BLaER1 treated with 17β-estradiol and CSF1 and Interleukin-3, amounts not matched to agents 10 nM and 100 nM (cell line): ENCODE data around the gene PRIMA1.

Source experiments
- H3K27ac ChIP-seq, 11 experiments: shearing (Covaris generic); formaldehyde crosslinking; 2 replicates each; pipeline ENCODE4 v1.8.1; 2022
- H3K27me3 ChIP-seq, 11 experiments: shearing (Covaris generic); formaldehyde crosslinking; 2 replicates each; pipeline ENCODE4 v1.8.1; 2022
- H3K36me3 ChIP-seq, 11 experiments: shearing (Covaris generic); formaldehyde crosslinking; 2 replicates each; pipeline ENCODE4 v1.8.1; 2022
- H3K4me1 ChIP-seq, 10 experiments: shearing (Covaris generic); formaldehyde crosslinking; 2 replicates each; pipeline ENCODE4 v1.8.1; 2022
- H3K4me2 ChIP-seq, 11 experiments: shearing (Covaris generic); formaldehyde crosslinking; 2 replicates each; pipeline ENCODE4 v1.8.1; 2022
- H3K4me3 ChIP-seq, 10 experiments: shearing (Covaris generic); formaldehyde crosslinking; 2 replicates each; pipeline ENCODE4 v1.8.1; 2022
- H3K9ac ChIP-seq, 11 experiments: shearing (Covaris generic); formaldehyde crosslinking; 2 replicates each; pipeline ENCODE4 v1.8.1; 2022
- H3K9me3 ChIP-seq, 11 experiments: shearing (Covaris generic); formaldehyde crosslinking; replicated peaks in 1 of 11; 2 replicates each; pipeline ENCODE4 v1.8.1; 2022
- H4K20me1 ChIP-seq, 11 experiments: shearing (Covaris generic); formaldehyde crosslinking; 2 replicates each; pipeline ENCODE4 v1.8.1; 2022
- Cebpa-rat ChIP-seq, 11 experiments: shearing (Covaris generic); IDR thresholded peaks; 2 replicates each; pipeline ENCODE4 v1.8.1; 2022

The PRIMA1 gene

DNA sequence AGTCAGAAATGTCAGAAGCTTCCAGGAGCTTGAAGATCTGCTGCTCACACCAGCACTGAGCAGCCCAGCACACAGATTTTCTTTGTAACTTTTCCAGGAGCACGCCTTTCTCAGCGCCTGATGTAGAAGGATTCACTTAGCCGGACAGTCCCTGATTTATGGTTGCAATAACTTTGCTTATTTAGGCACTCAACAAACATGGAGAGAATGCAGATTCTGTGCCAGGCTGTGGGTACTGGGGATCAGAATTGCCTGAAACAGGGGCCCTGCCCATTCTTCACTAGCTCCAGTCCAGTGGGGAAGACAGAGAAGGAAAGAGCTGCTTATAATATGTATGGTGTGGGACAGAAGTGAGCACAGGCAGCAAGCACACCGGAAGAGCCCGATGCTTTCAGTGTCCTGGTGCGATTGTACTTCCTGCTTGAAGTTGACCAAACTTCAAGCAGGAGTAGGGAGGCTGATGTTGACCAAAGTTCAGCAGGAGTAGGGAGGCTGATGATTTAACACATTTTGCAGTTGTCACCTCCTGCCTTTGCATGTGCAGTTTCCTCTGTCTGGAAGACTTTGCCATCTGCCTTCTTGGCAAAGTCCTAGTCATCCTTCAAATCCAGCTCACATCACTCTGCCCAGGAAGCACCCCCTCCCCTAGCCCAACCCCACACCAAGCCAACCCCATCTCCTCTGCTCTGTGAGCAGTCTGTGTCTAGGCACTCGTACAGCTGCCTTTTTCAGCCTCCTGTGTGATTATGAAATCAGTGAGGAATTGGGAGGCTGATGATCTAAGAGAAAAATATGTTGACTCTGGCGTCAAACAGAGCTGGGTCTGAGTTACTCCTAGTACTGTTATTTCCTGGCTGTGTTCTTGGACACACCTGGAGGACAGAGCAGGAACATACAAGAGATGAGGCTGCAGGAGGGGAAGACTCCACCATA lies 12.0 kb upstream of the PRIMA1 start:
- no peaks in the 10 kb centered on the region for H3K27me3 ChIP-seq
- no peak overlapping the region for H3K4me2 ChIP-seq
- no peak overlapping the region for H3K27ac ChIP-seq
- H3K36me3 ChIP-seq = no peaks in the 10 kb centered on the region
- no peaks in the 10 kb centered on the region for H4K20me1 ChIP-seq
- peaks cover 0 to 5% (median 0%) of the 10 kb centered on the region in 11 experiments; a peak in 3 of 22 replicates for H3K9me3 ChIP-seq
- H3K9ac ChIP-seq = no peak overlapping the region
- H3K4me1 ChIP-seq = no peaks in the 10 kb centered on the region
- H3K4me3 ChIP-seq = no peak overlapping the region
- no peak for TF ChIP-seq Cebpa-rat (IDR thresholded peaks at IDR 0.05)

DNA sequence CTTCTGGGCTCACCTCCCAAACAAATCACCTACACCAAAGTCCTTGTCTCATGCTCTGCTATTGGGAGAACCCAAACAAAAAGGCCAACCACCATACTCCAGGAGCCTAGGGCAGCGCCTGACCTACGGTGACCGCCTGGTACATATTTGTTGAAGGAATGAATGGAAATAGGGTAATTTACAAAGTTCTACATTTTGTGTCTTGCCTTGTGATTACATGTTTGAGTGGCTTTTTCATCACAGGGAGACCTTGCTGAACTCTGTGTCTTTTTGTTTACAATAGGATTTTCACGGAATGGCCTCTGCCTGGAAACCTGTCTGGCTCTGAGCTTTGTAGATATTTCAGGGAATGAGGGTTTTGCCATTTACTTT lies 11.3 kb upstream of the PRIMA1 start:
- TF ChIP-seq Cebpa-rat (IDR thresholded peaks at IDR 0.05) = no peak
- Histone ChIP-seq H4K20me1 (no peaks in the 10 kb centered on the region), H3K27ac (no peak overlapping the region), H3K4me3 (no peak overlapping the region), H3K9ac (no peak overlapping the region), H3K4me1 (no peaks in the 10 kb centered on the region), H3K27me3 (no peaks in the 10 kb centered on the region), H3K36me3 (no peaks in the 10 kb centered on the region), H3K4me2 (no peak overlapping the region), H3K9me3 (peaks cover 0 to 1% (median 0%) of the 10 kb centered on the region in 11 experiments; a peak in 3 of 22 replicates)

DNA sequence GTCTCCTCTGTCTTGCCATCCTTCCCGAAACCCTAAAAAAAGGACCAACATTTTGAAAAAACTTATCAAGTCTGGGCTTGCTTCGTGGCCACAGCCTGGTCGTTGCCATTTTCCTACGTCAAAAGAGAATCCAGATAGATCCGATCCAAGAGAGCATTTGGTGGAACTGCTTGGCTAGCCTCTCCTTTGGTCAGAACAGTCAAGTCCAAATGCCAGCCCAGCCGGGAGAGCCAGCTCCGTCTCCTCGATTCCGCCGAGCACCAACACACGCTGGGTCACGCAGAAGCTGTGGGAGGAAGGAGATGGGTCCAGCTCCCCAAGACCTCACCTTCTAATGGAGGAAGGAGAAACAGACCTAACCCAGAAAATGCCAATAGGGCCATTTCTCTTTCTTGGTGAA lies 9.3 kb upstream of the PRIMA1 start:
- no peaks in the 10 kb centered on the region for H3K27me3 ChIP-seq
- H3K9me3 ChIP-seq = no peaks in the 10 kb centered on the region; a peak in 1 of 22 replicates
- TF ChIP-seq Cebpa-rat (IDR thresholded peaks at IDR 0.05) = no peak
- no peak overlapping the region for H3K4me2 ChIP-seq
- no peaks in the 10 kb centered on the region for H3K4me1 ChIP-seq
- H3K4me3 ChIP-seq = no peak overlapping the region
- H3K27ac ChIP-seq = no peak overlapping the region
- H3K9ac ChIP-seq = no peak overlapping the region
- no peaks in the 10 kb centered on the region for H4K20me1 ChIP-seq
- H3K36me3 ChIP-seq = no peaks in the 10 kb centered on the region

DNA sequence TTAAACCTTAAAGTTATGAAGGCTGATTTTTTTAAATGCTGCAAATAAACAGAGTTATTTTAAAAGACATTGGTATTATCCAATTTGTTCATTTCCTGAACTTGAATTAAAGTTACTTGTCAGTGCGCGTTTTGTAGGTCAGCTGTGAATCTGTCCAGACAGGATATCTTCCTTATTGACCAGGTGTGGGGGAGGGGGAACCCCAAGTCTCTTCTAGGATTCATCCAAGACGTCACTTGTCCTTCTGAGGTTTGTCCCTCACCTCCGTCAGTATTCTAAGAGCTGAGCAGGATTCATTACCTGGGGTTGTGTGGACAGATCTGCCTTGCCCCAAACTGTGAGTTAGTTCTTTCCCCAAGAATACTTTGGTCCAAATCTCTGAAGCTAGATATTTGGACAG lies 8.8 kb upstream of the PRIMA1 start:
- no peaks in the 10 kb centered on the region for H3K4me1 ChIP-seq
- no peaks in the 10 kb centered on the region for H4K20me1 ChIP-seq
- no peak overlapping the region for H3K4me2 ChIP-seq
- no peak for TF ChIP-seq Cebpa-rat (IDR thresholded peaks at IDR 0.05)
- H3K36me3 ChIP-seq = no peaks in the 10 kb centered on the region
- no peaks in the 10 kb centered on the region; a peak in 1 of 22 replicates for H3K9me3 ChIP-seq
- no peak overlapping the region for H3K4me3 ChIP-seq
- H3K27ac ChIP-seq = no peak overlapping the region
- H3K27me3 ChIP-seq = no peaks in the 10 kb centered on the region
- no peak overlapping the region for H3K9ac ChIP-seq

DNA sequence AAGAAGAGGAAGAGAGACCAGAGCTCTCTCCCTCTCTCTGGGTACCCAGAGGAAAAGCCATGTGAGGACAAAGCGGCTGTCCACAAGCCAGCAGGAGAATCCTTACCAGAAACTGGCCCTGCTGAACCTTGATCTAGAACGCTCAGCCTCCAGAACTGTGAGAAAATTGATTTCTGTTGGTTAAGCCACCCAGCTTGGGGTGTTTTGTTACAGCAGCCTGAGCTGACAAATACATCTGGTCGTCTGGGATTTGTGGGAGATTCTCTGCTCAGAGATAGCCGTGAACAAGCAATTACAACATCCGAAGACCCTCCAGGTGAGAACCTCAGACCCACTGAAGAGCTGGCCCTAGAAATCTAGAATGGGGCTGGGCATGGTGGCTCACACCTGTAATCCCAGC lies 6.5 kb upstream of the PRIMA1 start:
- Histone ChIP-seq H3K27me3 (peaks cover 6 to 15% (median 11%) of the 10 kb centered on the region in 11 experiments), H3K4me3 (no peak overlapping the region), H3K9ac (no peak overlapping the region), H3K4me1 (peaks cover 0 to 7% (median 0%) of the 10 kb centered on the region in 10 experiments; a peak in 3 of 20 replicates), H4K20me1 (no peaks in the 10 kb centered on the region), H3K9me3 (no peaks in the 10 kb centered on the region), H3K36me3 (no peaks in the 10 kb centered on the region), H3K27ac (no peak overlapping the region), H3K4me2 (no peak overlapping the region)
- TF ChIP-seq Cebpa-rat (IDR thresholded peaks at IDR 0.05) = no peak

DNA sequence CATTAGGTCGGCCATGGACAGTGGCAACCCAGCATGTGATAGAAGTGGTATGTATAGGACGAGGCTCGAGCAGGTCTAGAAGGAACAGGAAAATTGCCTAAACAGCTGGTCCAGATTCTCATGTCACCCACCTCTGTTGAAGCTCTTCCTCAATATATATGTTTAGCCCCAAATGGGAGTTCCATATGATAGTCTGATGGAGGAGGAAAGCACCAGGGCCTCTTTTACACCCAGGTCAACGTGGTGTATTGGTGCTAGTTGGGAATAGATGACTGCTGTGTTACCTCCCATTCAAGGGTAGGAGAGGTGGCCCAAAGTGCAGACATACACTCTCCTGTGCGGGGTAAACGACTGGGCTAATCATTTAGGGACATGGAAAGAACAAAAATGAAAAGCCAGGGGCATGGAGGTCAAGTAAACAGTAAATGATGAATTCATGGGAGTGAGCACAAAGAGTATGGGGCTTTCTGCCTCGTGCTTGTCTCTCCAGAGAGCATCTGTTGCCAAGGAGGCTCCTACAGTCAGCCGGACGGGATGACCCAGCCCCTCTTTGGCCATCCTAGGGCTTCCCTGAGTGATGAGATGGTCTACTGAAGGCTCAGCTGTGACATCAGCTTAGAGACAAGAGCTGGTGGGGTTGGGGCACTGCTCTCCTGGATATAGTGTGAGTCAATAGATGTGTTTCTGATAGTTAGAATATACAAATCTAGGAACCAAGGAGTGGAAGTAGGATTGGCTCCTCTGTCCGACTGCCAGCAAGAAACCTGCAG lies 5.5 kb upstream of the PRIMA1 start:
- Histone ChIP-seq H3K9ac (no peak overlapping the region), H3K9me3 (peaks cover 0 to 8% (median 1%) of the 10 kb centered on the region in 11 experiments; a peak in 9 of 22 replicates), H3K4me3 (no peak overlapping the region), H3K27ac (no peak overlapping the region), H3K27me3 (peaks cover 16 to 26% (median 21%) of the 10 kb centered on the region in 11 experiments), H4K20me1 (peaks cover 0 to 4% (median 0%) of the 10 kb centered on the region in 11 experiments; a peak in 3 of 22 replicates), H3K4me1 (peaks cover 0 to 8% (median 0%) of the 10 kb centered on the region in 10 experiments; a peak in 4 of 20 replicates), H3K4me2 (no peak overlapping the region), H3K36me3 (no peaks in the 10 kb centered on the region)
- no peak for TF ChIP-seq Cebpa-rat (IDR thresholded peaks at IDR 0.05)

DNA sequence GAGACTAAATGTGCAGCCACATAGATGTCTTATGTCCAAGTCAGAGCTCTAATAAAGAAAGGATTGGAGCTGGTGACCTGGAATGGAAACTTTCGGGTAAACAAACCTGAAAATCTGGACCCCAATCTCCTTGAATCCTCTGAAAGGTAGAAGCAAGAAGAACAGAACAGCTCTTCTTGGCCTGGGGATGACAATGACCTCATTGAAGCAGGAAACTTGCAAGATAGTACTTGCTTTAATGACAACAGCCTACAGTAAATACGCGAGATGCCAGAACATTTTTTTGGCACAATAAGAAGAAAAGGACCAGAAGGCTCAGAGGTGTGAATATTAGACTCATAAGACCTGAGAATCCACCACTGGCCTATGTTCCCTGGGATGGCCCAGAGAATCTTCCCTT lies 4.1 kb upstream of the PRIMA1 start:
- no peak overlapping the region for H3K27ac ChIP-seq
- TF ChIP-seq Cebpa-rat (IDR thresholded peaks at IDR 0.05) = no peak
- no peak overlapping the region for H3K9ac ChIP-seq
- no peak overlapping the region for H3K4me2 ChIP-seq
- H3K4me1 ChIP-seq = peaks cover 0 to 13% (median 0%) of the 10 kb centered on the region in 10 experiments; a peak in 4 of 20 replicates
- peaks cover 29 to 39% (median 35%) of the 10 kb centered on the region in 11 experiments for H3K27me3 ChIP-seq
- peaks cover 0 to 18% (median 0%) of the 10 kb centered on the region in 11 experiments; a peak in 5 of 22 replicates for H4K20me1 ChIP-seq
- no peak overlapping the region for H3K4me3 ChIP-seq
- peaks cover 0 to 17% (median 11%) of the 10 kb centered on the region in 11 experiments; a peak in 13 of 22 replicates for H3K9me3 ChIP-seq
- no peaks in the 10 kb centered on the region for H3K36me3 ChIP-seq

DNA sequence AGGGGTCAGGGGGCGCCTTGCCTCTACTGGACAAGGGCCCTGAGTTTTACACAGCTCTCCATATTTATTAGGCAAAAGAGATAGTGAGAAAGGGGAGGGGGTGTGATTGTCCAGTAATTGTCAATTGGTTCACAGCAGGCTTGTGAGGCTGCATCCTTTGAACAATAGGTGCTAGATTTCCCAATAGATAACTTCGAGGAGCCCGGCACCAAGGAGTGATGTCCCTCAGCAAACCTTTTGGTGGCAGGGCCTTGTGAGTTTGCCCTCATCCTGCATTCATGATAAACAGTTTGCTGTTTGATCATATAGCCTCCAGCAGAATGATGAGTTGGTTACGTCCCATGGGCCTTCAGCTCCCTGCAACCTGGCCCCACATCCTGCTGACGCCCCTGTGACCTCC lies 2.7 kb upstream of the PRIMA1 start:
- Histone ChIP-seq H3K36me3 (no peaks in the 10 kb centered on the region), H3K4me2 (no peak overlapping the region), H3K9me3 (peaks cover 0 to 17% (median 11%) of the 10 kb centered on the region in 11 experiments; a peak in 13 of 22 replicates), H3K4me1 (peaks cover 0 to 13% (median 0%) of the 10 kb centered on the region in 10 experiments; a peak in 4 of 20 replicates), H3K4me3 (no peak overlapping the region), H3K27ac (no peak overlapping the region), H3K27me3 (peaks cover 42 to 53% (median 49%) of the 10 kb centered on the region in 11 experiments), H4K20me1 (peaks cover 0 to 19% (median 0%) of the 10 kb centered on the region in 11 experiments; a peak in 5 of 22 replicates), H3K9ac (no peak overlapping the region)
- no peak for TF ChIP-seq Cebpa-rat (IDR thresholded peaks at IDR 0.05)
